BLaER1 (cell line): ENCODE results near the gene TRPV4.
"Not testable (repeated sequence)": the region's sequence is repeated elsewhere in the genome, so short reads cannot be mapped to it uniquely, and the experiment has no call there.

ENCODE experiments used
- H3K27ac ChIP-seq: shearing (Covaris generic); formaldehyde crosslinking; 2 replicates; pipeline ENCODE4 v1.8.1; 2022
- H3K27me3 ChIP-seq: shearing (Covaris generic); formaldehyde crosslinking; 2 replicates; pipeline ENCODE4 v1.8.1; 2022
- H3K36me3 ChIP-seq: shearing (Covaris generic); formaldehyde crosslinking; 2 replicates; pipeline ENCODE4 v1.8.1; 2022
- H3K4me1 ChIP-seq: shearing (Covaris generic); formaldehyde crosslinking; 2 replicates; pipeline ENCODE4 v1.8.1; 2022
- H3K4me2 ChIP-seq: shearing (Covaris generic); formaldehyde crosslinking; 2 replicates; pipeline ENCODE4 v1.8.1; 2022
- H3K4me3 ChIP-seq: shearing (Covaris generic); formaldehyde crosslinking; 2 replicates; pipeline ENCODE4 v1.8.1; 2022
- H3K9ac ChIP-seq: shearing (Covaris generic); formaldehyde crosslinking; 2 replicates; pipeline ENCODE4 v1.8.1; 2022
- H3K9me3 ChIP-seq: shearing (Covaris generic); formaldehyde crosslinking; 2 replicates; pipeline ENCODE4 v1.8.1; 2022
- H4K20me1 ChIP-seq: shearing (Covaris generic); formaldehyde crosslinking; 2 replicates; pipeline ENCODE4 v1.8.1; 2022
- Cebpa-rat ChIP-seq: shearing (Covaris generic); IDR thresholded peaks from 2 replicates; pipeline ENCODE4 v1.8.1; 2022

The TRPV4 gene

DNA sequence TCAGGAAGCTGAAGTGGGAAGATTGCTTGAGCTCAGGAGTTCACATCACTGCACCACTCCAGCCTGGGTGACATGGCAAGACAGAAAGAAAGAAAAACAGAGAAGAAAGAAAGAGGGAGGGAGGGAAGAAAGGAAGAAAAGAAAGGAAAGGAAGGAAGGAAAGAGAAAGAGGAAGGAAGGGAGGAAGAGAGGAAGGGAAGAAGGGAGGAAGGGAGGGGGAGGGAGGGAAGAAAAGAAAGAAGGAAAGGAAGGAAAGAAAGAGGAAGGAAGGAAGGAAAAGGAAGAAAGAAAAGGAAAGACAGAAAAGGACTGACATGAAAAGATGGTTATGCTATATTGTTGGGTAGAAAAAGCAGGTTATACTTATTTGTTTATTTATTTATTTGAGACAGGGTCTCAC lies 43.2 kb upstream of the TRPV4 start:
- Histone ChIP-seq H4K20me1 (peaks cover 42% of the 10 kb centered on the region), H3K4me2 (peak overlapping the region; percentile 15; the same call in 1 of the 2 replicates), H3K9me3 (no peaks in the 10 kb centered on the region), H3K36me3 (peaks cover 19% of the 10 kb centered on the region), H3K4me3 (no peak overlapping the region), H3K27ac (no peak overlapping the region), H3K4me1 (peaks cover 67% of the 10 kb centered on the region), H3K27me3 (no peaks in the 10 kb centered on the region), H3K9ac (no peak overlapping the region)
- no peak for TF ChIP-seq Cebpa-rat

DNA sequence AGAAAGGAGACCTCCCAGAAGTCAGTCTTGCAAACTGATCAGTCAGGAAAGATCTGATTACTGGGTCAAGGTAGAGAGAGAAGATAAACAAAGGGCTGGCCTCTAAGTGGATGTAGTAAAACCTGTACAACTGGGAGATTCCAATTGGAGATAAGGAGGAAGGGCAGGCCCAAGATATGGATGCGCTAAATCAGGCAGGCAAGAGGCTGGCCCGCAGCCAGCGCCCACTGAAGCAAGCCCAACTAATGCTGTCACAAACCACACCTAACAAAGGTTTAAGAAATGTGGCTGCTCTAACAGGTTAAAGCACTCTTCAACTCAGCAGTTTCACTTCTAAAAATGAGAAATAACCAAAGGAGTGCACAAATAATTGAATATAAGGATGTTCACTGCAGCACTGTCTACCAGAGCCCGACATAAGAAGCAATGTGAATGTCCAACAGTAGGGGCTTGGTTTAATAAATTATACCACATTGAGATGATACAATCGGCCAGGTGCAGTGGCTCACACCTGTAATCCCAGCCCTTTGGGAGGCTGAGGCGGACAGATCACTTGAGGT lies 42.5 kb upstream of the TRPV4 start:
- Histone ChIP-seq H4K20me1 (peaks cover 42% of the 10 kb centered on the region), H3K9ac (no peak overlapping the region), H3K4me2 (peak overlapping the region; percentile 2; the same call in 1 of the 2 replicates), H3K27me3 (no peaks in the 10 kb centered on the region), H3K27ac (no peak overlapping the region), H3K4me3 (no peak overlapping the region), H3K9me3 (no peaks in the 10 kb centered on the region), H3K36me3 (peaks cover 23% of the 10 kb centered on the region), H3K4me1 (peaks cover 71% of the 10 kb centered on the region)
- no peak for TF ChIP-seq Cebpa-rat

DNA sequence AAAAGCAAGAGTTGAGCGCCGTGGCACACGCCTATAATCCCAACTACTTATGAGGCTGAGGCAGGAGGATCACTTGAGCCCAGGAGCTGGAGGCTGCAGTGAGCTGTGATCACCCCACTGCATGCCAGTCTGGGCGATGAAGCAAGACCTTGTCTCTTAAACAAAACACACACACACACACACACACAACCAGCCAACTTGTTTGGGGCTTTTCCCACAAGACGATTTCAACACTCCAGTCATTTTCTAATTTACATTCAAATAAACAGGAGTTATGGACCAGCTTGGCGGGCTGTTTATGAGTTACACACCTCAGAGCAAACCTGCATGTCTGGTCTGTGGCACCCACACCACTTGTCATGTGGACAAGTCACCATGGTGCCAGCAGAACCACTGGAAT lies 40.5 kb upstream of the TRPV4 start:
- Histone ChIP-seq H3K4me1 (peaks cover 58% of the 10 kb centered on the region), H3K27me3 (no peaks in the 10 kb centered on the region), H3K27ac (no peak overlapping the region), H3K4me3 (no peak overlapping the region), H3K9me3 (no peaks in the 10 kb centered on the region), H3K4me2 (no peak overlapping the region), H3K9ac (no peak overlapping the region), H4K20me1 (peaks cover 33% of the 10 kb centered on the region; the same call in 1 of the 2 replicates), H3K36me3 (peaks cover 23% of the 10 kb centered on the region)
- TF ChIP-seq Cebpa-rat, result no peak

DNA sequence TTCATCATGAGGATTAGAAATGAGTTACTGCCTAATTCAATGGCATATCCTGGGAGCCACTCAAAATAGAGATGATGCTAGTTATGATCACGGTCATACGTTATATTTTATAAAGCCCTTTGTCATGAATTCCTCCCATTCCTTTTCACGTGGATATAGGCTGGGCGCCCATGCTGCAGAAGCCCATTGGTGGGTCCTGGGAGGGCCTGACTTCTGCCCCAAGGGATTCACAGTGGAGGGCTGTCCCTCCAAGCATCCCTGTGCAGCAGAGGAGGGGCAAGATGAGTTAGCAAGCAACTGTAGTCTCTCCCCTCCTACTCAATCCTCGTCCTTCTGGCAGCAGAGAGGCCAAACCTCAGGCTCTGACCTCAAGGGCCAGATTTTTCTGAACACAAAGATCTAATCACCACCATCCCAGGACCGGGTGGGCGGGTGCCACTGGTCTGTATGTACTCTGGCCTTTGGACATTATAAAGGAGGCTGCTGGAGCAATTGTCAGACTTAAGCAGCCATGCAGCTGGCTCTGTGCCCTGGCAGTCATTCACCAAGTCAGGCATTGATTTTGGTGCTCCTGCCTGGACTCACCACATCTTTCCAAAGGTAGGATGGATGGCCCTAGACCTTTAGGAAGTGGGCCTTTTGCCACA lies 38.6 kb upstream of the TRPV4 start:
- no peak overlapping the region for H3K4me2 ChIP-seq
- no peak overlapping the region for H3K27ac ChIP-seq

DNA sequence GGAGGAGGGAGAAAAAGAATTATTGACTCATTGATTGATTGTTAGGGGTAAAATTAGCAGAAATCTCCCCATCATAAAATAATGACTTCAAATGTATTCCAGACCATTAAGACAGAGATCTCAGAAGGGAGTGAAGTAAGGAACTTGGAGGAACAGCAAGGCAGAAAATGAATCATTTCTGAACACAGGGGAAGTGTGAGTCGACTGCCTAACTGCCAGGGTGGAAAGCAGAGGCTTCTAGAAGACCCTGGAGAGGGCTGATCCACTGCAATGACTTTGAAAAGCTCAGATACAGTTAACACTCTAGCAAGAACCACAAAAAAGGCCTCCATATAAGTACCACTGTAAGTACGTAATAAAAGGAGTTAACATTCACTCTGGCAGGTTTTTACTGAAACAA lies 37.5 kb upstream of the TRPV4 start:
- H4K20me1 ChIP-seq, result peaks cover 24% of the 10 kb centered on the region; the same call in 1 of the 2 replicates
- no peak overlapping the region for H3K9ac ChIP-seq
- no peak for TF ChIP-seq Cebpa-rat

More for the DNA sequence above, 38.6 kb upstream of the TRPV4 start:
- Histone ChIP-seq H3K9me3 (0 out of 2 replicates have a peak, but pooled peaks cover 3% of the 10 kb centered on the region), H3K27me3 (no peaks in the 10 kb centered on the region), H3K9ac (no peak overlapping the region), H4K20me1 (peaks cover 20% of the 10 kb centered on the region; the same call in 1 of the 2 replicates), H3K4me1 (peaks cover 57% of the 10 kb centered on the region), H3K36me3 (peaks cover 27% of the 10 kb centered on the region), H3K4me3 (no peak overlapping the region)
- TF ChIP-seq Cebpa-rat, result no peak

DNA sequence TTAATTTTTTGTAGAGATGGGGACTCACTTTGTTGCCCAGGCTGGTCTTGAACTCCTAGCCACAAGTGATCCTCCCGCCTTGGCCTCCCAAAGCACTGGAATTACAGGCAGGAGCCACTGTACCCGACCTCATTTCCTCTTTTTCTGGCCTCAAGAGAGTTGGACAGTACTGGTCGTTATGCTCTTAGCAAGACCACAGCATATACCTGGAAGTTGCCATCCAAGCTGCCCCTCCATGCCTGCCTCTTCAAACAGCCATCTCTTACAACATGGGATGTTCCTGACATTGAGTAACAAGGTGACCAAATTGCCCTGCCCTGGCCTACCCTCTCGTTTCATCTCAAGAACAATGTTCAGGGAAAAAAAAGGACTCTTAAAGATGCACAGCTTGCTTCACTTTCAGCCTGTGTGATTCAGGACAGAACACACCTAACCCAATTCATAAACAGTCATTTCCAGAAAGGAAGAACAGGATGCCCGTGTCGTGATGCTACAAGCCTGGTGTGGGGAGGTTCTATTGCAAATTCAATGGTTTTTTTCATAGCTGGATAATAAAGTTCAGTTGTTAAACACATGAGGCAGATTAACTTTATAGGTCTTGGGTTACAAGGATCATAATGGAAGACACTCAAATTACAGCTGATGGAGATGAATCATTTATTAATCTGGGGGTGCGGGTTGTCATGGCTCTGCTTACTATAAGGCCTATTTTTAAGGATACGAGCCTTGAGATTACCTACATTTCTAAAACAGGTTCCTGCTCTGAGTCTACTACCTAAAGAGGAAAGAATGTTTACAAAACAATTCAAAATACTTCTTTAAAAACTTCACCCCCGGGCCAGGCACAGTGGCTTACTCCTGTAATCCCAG lies 35.2 kb upstream of the TRPV4 start:
- no peak overlapping the region for H3K4me3 ChIP-seq
- H3K9me3 ChIP-seq, result 0 out of 2 replicates have a peak, but pooled peaks cover 3% of the 10 kb centered on the region
- H3K4me2 ChIP-seq, result peak overlapping the region; percentile 51
- no peak for TF ChIP-seq Cebpa-rat
- no peak overlapping the region for H3K27ac ChIP-seq
- H3K4me1 ChIP-seq, result peaks cover 46% of the 10 kb centered on the region
- peaks cover 27% of the 10 kb centered on the region for H3K36me3 ChIP-seq
- no peaks in the 10 kb centered on the region for H3K27me3 ChIP-seq
- H3K9ac ChIP-seq, result no peak overlapping the region
- peaks cover 15% of the 10 kb centered on the region; the same call in 1 of the 2 replicates for H4K20me1 ChIP-seq

More for the DNA sequence above, 37.5 kb upstream of the TRPV4 start:
- H3K4me2 ChIP-seq, result no peak overlapping the region
- peaks cover 27% of the 10 kb centered on the region for H3K36me3 ChIP-seq
- H3K27ac ChIP-seq, result no peak overlapping the region
- H3K4me1 ChIP-seq, result peaks cover 45% of the 10 kb centered on the region
- 0 out of 2 replicates have a peak, but pooled peaks cover 3% of the 10 kb centered on the region for H3K9me3 ChIP-seq
- no peak overlapping the region for H3K4me3 ChIP-seq
- H3K27me3 ChIP-seq, result no peaks in the 10 kb centered on the region

DNA sequence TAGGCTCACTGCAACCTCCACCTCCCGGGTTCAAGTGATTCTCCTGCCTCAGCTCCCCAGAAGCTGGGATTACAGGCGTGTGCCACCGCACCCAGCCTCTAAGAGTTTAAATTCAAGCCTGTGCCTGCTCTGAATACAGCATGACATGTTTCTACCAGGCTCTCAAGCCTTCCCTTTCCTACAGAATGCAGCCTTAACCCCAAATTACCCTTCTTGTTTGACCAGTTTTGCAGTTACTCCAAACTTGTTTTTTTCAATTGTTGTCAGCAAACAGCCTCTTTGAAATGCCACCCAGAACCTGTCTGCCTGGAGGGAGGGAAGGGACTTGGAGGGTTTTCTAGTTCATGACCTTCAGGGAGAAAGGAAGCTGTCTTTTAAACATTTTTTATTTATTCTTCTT lies 31.7 kb upstream of the TRPV4 start:
- no peak overlapping the region for H3K4me3 ChIP-seq
- TF ChIP-seq Cebpa-rat, result no peak
- H3K36me3 ChIP-seq, result peaks cover 17% of the 10 kb centered on the region
- peaks cover 18% of the 10 kb centered on the region; the same call in 1 of the 2 replicates for H4K20me1 ChIP-seq
- H3K27me3 ChIP-seq, result no peaks in the 10 kb centered on the region
- H3K27ac ChIP-seq, result no peak overlapping the region
- H3K4me1 ChIP-seq, result peaks cover 30% of the 10 kb centered on the region
- 0 out of 2 replicates have a peak, but pooled peaks cover 3% of the 10 kb centered on the region for H3K9me3 ChIP-seq
- no peak overlapping the region for H3K9ac ChIP-seq
- H3K4me2 ChIP-seq, result no peak overlapping the region

DNA sequence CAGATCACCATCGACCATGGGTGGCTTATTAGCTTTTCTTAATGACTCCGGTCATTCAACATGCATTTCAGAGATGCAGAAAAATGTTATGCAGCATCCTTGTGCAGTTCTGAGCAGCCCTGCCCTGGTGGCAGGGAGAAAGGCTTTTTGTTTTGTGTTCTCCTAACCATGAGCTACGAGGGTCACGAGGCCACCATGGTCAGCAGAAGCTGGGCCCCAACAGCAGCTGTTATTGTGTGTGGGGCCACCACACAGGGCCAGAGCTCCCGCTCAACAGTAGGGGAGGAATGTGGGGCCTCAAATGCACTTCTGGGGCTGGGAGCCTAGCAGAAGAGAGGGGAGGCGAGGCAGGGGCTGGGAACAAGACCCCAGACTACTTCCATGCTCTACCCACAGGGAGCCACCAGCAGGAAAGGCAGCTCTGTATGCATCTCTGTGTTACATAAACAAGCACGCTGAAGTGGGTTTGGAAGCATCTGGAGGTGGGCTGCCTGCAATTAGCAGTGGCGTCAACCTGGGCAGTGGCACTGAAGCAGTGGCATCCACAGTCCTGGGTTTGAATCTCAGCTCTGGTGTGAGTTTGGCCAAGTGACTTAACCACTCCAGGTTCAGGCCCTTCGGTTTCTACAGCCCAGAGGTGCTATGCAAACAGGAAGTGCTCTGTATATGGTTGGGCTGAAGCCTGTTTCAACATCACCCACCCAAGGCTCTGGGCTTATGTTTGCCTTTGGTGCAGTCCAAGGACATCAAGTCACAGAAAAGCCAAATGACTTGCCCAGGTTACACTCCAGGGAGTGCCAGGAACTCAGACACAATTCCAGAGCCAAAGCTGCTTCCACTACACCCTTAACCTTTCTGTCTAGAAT lies 30.9 kb upstream of the TRPV4 start:
- no peak overlapping the region for H3K27ac ChIP-seq
- no peak overlapping the region for H3K4me3 ChIP-seq
- peaks cover 17% of the 10 kb centered on the region for H3K36me3 ChIP-seq
- no peak overlapping the region for H3K9ac ChIP-seq
- 0 out of 2 replicates have a peak, but pooled peaks cover 3% of the 10 kb centered on the region for H3K9me3 ChIP-seq
- H3K4me2 ChIP-seq, result no peak overlapping the region; the same call in 1 of the 2 replicates
- no peak for TF ChIP-seq Cebpa-rat
- no peaks in the 10 kb centered on the region for H3K27me3 ChIP-seq
- peaks cover 18% of the 10 kb centered on the region; the same call in 1 of the 2 replicates for H4K20me1 ChIP-seq
- peaks cover 31% of the 10 kb centered on the region for H3K4me1 ChIP-seq

DNA sequence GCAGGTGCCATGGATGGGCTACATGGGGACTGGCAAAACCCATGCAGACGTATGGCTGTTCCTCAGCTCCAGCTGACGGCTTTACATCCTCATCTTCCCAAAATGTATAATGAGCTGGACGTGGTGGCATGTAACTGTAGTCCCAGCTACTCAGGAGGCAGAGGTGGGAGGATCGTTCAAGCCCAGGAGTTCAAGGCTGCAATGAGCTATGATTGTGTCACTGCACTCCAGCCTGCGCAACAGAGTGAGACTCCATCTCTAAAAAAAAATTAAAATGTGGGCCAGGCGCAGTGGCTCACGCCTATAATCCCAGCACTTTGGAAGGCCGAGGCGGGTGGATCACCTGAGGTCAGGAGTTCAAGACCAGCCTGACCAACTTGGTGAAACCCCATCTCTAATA lies 29.3 kb upstream of the TRPV4 start:
- peaks cover 26% of the 10 kb centered on the region for H3K4me1 ChIP-seq

More for the DNA sequence above, 29.3 kb upstream of the TRPV4 start:
- H3K9me3 ChIP-seq, H3K27ac ChIP-seq, H3K4me3 ChIP-seq, H3K9ac ChIP-seq, H3K27me3 ChIP-seq, H3K4me2 ChIP-seq: not testable (repeated sequence)
- peaks cover 18% of the 10 kb centered on the region; the same call in 1 of the 2 replicates for H4K20me1 ChIP-seq
- H3K36me3 ChIP-seq, result peaks cover 25% of the 10 kb centered on the region
